Stimulated activated CD8-positive, alpha-beta memory T cell treated with anti-CD3 and anti-CD28 coated beads, Interleukin-7, amount 100 ng/mL, for 1 hour (primary cell): Measurements from ENCODE around the gene R3HCC1L.

Experiments used
- DNase-seq, 2 donors: peaks; one replicate each; pipeline ENCODE4 v3.0.0-alpha.2; 2020; ENCODE audit warnings: low read depth in 2 of 2

The R3HCC1L gene

DNA sequence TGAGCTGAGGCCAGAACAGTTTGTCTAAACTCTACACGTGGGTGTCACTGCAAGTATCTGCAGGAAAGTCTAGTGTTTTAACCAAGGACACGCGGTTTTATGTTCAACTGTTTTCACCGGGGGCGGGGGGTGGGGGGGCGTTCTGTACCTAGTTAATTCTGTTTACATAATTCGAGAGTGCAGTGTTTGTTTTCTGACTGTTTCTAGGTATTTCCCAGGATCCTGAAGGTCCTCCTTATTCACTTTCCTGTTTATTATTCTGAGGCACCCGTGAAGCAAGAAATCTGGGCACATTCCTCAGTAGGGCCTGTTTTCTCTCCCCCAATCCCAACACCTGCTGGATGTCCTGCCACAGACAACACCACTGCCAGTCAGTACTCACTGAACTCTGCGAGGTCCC is 125.9 kb downstream of the R3HCC1L start:
- no peak for DNase-seq

DNA sequence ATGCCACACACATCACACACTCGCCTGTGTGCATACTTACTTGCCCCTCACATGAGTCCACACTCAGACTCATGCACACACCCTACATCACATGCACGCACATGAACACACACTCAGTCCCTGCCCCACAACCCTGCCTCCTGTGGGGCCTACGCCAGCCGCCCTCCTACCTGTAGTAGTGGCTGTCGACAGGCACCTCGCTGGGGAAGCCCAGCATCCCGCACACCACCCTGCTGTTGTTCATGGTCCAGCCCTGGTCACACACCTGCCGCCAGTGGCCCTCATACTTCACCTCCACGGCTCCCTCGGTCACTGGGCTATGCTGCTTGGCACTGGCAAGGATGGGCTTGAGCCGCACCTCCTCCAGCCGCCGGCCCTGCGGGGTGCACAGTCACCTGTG is 126.3 kb downstream of the R3HCC1L start:
- DNase-seq, result no peak

DNA sequence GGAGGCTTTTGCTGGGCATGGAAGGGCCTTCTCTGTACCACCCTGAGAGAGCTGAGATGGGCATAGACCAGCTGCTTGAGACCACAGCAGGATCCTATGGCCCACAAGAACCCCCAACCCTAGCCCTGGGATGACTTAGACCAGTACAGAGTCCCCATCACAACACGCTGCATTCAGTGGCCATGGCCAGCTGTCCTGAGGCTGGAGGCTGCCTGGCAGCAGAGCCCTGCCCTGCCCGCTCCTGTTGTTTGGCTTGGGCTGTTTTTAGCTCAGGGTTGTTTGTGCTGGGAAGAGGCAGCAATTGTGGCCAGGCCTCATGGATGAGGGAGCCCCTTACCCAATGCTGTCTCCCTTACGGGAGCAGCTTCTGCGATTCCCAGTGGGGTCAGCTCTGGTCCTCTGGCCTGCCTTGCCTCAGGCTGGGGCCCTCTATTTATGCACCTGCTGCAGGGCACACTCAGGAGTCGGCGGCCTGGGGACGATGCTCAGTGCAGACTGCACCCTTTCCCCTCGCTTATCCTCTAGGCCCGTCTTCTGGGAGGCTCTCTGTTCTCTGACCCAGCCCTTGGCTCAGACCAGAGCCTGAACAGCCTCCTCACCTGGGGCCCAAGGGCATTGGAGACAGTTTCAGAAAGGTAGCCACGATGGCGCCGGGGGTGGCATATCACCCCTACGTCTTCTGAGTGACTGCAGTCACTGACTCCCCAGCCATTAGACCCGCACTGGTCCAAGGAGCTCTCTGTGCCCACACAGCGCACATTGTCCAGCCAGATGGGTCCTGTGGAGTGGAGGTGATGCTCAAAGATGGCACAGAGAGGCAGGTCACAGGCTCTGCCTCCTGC is 127.2 kb downstream of the R3HCC1L start:
- DNase-seq, result no peak

DNA sequence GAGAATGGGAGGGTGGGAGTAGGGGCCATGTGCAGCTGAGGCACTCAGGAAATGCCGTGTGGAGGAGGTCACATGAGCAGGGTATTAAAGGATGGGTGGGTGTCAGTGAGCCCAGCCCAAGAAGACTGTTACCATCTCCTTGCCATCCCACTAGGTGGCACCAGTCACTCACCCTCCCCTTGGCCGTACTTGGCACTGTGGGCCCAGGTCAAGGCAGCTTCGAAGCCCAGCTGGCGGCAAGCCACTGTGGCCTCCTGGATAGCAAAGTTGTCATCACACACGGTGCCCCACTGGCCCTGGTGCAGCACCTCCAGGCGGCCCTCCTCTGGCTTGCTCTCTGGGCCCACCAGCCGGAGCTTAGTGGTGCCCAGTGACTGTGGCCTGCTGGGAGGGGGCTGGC is 128.1 kb downstream of the R3HCC1L start:
- no peak for DNase-seq

DNA sequence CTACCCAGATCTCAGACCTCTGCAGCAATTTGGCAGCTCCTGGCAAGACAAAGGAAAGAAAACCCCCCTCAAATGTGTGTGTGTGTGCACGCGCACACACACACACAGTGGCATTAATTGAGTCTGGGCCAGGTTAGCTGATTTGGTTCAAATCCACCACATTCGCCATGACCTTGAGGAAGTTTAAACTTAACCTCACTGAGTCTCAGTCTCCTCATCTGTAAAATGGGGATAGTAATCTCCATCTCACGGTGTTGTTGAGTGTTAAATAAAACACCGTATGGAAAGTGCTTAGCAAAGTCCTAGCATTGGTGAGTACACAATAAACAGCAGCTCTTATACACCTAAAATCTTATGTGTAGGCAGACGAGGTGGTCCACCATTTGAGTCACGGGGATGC is 128.6 kb downstream of the R3HCC1L start:
- no peak for DNase-seq

DNA sequence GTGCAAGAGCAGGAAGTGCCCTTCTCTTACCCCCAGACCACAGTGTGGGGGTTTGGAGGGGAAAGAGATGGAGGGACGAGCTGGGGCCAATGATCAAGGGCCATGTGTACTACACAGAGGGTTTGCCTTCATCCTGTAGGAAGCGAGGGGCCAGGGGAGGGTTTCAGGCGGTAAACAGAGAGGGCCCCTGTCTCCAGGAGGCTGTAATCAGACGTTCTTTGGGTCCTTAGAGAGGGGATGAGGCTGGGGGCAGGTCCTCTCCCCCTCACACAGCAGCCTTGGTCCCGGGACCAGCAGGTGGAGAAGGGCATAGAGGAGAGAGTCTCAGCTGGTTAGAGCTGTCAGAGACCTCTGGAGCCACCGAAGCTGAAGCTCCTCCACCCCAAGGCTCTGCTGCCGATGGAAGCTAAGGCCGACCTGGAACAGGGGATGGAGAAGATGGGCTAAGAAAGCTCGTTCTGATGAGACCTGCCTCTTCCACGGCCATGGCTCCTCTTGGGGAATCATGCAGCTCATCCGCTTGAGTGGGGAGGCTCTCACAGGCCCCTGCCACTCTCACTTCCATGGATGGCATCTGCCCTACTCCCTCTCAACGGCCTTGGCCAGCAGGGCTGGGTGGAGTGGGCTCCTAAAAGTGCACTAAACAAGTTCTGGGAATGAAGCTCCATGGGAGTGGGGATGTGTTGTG is 130.1 kb downstream of the R3HCC1L start:
- no peak for DNase-seq

DNA sequence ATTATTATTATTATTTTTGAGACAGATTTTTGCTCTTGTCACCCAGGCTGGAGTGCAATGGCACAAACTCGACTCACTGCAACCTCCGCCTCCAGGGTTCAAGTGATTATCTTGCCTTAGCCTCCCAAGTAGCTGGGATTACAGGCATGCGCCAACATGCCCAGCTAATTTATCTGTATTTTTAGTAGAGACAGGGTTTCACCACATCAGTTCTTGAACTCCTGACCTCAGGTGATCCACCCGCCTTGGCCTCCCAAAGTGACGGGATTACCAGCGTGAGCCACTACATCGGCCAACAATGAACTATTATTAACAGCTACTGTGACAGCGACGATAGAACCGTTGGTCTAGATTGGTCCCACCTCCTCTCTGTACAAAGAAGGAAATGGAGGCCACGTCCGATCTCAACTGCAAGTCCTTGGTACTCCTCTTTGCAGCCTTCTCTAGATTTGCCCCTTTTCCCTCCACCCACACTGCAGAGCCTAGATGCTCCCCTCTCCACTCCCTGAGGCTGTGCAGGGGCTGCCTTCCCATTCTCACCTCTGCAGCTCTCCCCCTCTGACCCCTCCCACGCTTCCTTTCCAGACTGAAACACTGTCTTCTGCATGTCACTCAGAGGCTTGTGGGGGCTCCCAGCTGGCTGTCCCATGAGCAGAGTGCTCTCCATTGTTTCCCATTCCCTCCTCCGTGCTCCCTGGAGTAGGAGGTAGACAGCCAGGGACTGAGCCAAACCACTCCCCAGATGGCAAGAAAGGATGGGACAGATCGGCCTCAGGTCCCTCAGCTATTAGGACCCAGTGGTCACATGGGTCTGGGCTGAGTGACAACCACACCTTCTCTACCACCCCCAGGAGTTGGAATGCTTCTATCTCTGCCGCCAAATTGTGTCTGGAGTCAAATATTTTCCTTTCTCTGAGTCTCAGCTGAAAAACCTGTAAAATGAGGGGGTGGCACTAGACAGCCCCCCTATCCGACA is 131.2 kb downstream of the R3HCC1L start:
- no peak for DNase-seq

DNA sequence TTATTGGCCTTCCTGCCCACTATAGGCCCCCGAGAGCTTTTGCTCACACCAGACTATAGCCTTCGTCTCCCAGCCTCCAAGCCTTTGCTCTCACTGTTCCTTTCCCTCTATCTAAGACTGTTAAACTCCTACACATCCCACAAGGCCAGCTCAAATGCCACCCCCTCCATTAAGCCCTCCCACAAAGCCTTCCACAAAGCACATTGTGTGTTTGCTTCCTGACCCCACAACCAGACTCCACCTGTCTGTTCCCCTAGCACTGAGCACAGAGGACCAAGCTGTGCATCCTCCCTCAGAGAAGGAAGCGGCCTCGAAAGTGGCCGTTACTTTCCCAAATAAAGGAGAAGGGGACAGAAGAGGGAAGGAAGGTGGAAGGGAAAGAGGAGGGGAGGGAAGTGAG is 132.2 kb downstream of the R3HCC1L start:
- no peak for DNase-seq

DNA sequence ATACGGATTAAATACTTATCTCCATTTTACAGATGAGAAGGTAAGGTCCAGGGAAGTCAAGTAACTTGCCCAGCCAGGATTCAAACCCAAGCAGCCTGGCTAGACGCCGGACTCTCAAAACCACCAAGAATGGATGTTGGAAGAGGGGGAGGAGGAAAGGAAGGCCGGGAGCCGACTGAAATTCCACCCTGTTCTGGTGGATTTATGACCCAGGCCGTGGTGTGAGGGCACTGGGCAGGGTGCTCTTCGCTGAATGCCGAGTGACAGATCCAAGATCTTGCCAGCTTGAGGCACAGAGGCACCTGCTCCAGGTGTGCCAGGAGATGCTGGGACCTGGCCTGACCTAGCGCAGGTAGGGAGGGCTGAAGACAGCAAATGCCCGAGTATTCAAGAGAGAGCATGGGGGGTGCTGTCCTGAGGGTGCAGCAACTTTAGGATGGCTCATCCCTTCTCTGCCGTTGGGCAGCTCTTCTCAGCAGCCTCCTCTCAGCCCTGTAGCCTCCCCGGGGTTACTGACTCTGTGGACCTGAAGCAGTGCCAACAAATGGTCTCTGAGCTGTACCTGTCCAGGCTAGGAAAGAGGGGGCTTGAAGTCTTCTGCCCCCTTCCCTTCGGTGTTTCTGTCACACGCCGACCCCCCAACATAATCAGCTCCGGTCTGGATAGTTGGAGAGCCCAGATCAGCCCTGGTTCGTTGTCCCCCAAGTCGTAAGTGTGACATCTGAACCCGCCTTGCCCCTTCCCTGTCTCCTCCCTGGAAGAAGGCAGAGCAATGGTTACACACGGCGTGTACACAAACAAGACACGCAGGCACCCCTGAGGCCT is 132.8 kb downstream of the R3HCC1L start:
- DNase-seq, result no peak

DNA sequence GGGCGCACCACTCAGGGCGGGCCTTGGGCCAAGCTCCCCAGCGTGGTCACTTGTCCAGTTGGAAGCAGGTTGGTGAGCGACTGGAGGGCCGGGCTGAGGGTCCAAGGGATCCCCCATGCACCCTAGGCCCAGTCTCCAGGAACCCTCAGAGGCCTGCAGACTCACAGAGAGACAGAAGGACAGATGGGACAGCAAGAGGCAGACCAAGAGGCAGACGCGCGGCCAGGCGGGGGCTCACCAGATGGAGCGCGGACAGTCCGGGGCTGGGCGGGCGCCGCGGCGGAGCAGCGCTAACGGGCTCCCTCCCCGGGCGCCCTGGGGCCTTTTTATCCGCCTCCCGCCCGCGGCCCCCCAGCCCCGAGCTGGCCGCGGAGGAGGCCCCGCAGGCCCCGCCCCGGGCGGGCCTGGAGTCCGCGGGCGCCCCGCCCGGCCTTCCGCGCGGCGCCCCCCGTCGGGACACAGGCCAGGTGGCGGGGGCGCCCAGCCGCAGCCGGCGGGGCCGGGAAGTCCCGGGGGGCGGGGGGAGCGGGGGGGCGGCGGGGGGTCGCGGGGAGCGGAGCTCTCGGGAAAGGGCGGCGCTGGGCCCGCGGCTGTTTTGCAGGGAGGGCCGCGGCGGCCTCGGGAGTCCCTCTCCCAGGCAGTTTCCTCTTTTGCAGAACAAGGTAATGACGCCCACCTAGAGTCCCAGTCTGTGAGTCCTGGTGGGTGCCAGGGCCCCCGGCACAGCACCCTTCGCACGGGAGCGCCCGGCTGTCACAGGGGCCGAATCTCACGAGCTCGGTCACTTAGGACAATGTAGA is 133.6 kb downstream of the R3HCC1L start, which contains the start of gene LOXL4:
LOXL4 (minus strand) TSS at position 301 of the 800 bp plus-strand sequence. CDS start 5,175 bp downstream, outside the sequence.
- DNase-seq, result no peak

DNA sequence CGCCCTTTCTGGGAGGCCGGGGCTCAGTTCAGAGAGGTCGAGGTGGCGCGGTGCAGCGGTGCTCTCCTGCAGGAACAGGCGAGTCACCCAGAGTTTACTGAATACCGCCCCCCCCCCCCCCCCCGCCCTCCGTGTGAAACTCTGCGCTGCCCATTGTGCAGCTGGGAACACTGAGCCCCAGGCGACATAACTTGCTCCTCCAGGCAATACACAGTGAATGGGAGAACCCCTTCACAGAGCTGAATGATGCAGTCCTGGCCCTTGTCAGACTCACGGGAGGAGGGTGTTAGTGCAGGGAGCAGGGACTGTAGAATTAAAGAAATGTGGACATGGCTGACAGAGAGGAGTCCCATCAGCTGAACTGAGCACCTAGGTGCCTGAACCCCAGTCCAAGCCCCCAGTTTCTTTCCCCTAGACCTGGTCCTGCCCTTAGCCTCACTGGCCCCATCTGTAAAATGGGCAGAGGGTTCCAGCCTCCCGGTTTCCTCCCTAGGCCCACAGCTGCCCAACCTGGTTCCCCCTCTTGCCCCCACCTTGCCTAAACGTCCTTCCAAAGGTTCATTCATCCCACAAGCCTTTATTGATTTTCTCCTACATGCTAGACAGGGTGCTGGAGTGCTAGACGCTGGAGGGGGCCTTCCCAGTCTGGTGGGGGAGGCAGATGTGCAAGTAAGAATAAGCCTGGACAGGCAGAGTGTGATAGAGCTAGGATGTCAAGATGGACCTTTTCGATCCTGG is 134.4 kb downstream of the R3HCC1L start:
- no peak for DNase-seq

DNA sequence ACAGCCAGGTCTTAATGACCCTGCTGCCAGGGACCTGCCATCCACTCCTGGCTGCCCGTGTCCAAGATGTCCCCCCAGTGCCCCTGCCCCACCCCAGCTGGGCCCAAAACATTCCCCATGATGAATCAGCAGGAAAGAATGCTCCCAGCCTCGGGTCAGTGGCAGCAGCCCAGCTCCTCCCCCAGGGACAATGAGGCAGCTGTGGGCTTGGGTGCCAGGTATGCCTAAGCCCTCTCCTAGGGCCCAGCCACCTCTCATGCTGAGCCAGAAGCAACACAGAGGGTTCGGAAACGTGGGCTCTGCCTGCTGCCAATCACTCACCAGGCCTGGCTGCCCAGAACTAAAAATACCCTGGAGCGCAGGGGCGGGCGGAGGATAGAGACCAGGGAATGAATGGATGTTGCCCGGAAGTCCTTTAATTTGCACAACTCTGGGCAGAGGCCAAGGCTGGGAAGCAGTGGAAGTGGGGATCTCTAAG is 135.0 kb downstream of the R3HCC1L start:
- DNase-seq, result no peak

DNA sequence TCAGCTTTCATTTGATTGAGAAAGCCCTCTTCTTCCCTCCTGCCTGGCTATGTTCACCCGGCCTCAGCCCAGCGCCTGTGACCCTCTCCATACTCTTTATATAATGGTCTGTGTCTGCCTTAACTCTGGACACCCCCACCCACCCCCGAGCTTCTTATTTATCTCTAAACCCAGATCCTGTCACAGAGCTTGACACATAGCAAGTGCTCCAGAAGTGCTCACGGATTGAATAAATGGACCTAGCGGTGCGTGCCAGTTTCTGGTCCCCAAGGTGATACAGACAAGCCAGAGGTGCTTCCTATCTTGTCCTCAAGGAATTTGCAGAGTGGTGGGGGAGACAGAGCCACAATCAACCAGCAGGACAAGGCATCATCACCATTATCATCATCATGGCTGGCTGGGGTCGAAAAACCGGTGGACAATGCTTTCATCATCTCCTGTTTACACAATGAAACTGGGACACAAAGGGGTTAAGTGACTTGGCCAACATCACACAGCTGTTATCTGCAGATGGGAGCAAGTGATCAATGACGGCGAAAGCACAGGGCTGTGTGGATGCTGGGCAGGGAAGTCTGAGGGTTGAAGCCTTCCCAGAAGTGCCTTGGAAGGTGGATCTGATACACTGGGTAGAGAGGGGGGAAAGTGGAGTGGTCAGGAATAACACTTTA is 135.8 kb downstream of the R3HCC1L start:
- no peak for DNase-seq

DNA sequence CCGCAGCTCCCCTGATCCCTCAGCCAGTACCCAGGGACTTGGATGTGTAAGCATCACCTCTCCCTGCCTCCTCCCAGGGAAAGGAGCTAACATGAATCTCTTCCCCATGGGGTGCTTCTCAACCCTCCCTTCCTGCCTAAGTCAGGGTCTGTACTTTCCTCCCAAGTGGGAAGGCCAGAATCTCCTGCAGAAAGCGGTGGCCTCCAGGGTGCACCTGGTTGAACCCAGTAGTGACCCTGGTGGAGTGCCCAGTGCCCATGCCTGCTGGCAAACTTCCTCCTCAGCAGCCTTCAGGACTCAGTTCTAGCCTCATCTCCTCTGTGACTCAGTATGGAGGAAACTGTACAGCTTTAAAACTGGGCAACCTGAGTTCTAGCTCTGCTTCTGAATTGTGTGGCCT is 136.3 kb downstream of the R3HCC1L start:
- DNase-seq, result no peak

DNA sequence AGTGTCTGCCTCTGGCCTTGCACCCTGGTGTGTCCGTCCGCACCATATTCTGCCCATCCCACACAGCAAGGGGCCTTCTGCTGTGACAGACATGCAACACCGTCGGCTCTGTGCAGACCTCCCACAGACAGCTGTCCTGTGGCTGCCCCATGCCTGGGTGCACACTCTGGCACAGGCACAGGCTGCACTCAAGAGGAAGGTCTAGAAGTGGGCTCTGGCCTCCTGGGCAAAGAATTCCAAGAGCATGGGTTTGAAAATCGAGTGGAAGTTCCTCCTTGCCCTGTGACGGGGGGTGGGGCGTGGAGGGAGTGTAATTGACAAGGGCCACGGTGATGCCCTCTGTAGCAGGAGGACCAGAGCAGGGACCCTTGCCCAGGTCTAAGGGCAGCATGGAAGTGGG is 137.8 kb downstream of the R3HCC1L start:
- DNase-seq, result no peak

DNA sequence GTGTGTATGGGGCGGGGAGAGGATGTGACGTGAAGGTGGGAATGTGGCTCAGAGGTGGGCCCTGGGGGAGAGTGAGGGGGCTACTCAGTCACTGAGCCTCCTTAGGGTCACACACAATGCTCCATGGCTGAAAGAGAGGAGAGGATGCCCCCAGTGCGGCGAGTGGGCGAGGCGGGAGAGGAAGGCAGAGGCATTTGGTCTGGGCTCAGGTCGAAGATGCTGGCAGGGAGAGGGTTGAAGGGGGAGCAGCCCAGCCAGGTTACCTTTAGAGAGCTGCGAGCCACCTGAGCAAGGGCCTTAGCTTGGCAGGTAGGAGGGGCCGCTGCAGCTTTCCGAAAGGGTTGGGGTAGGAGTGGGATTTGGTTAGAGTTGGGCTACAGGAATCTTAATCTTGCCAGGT is 138.2 kb downstream of the R3HCC1L start:
- DNase-seq, result no peak

DNA sequence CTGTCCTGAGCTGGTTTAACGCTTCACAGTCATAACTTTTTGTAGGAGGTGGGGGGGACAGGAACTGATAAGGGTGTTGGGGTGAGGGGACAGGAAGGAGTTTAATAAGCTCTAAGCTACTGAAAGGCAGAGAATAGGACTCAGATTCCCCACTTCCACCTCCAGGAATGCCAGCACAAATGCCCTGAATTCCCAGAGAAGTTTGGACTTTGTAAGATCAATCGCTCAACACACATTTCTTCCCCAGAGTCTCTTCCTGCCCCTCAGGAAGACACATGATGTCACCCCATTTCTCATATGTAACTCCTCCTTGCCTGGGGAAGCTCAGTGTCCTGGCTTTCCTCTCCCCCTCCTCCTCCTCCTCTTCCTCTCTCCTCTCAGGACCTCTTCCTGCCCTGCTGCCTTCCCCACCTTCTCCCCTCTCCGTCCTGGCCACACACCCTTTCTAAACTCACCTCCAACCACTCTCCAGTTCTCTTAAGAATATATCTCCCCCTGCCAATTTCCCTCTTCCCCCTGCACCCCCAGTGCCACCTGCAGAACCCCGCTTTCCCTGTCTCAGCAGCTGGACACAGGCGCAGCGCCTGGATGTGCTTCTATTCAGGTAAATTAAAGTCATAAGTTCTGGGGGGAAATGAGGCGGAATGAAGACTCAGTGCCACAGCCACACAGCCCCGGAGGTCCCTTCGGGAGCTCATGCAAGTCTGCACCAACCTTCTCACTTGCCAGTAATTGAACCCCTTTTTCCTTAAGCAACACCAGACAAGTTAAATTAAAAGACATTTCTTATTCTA is 138.8 kb downstream of the R3HCC1L start:
- DNase-seq, result no peak

DNA sequence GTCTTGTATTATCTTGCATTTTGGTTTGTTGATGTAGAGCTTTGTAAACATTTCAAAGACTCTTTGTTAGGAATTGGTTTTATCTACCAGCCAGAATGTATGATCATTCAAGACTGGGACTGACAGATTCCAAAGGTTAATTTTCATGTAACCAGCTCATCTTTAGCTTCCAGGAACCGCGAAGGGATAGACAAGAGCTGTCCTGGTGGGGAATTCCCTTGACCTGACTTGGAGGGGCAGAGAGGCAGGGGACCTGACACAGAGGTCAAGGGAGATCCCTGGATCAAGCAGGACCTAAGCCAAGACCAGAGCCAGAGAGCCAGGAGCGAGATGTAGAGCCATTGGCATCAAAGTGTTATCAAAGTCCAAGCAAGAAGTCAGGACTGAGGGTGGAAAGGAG is 140.1 kb downstream of the R3HCC1L start:
- no peak for DNase-seq
